LNCaP clone FGC (cell line): ENCODE measurements around the gene DNAJB11.

Experiments used
- DNase-seq: peaks from one replicate; pipeline ENCODE4 v3.0.0-alpha.2; 2011; ENCODE audit warnings: low read depth
- H3K4me3 ChIP-seq: 2 replicates; pipeline ENCODE4 v1.5.1; 2011; ENCODE audit warnings: mild to moderate bottlenecking, low read depth, low read length, control low read depth
- CTCF ChIP-seq: IDR thresholded peaks from 2 replicates; pipeline ENCODE4 v1.5.1; 2012; ENCODE audit warnings: mild to moderate bottlenecking; ENCODE audit not compliant: control insufficient read depth, insufficient read depth; ENCODE audit errors: extremely low read depth

Gene DNAJB11

GRCh38 chr3:186603159-186603558, 32.6 kb downstream of the DNAJB11 start:
- no peak for TF ChIP-seq CTCF
- DNase-seq: no peak
- H3K4me3 ChIP-seq: no peak overlapping the region

GRCh38 chr3:186605078-186605477, 34.6 kb downstream of the DNAJB11 start:
- no peak overlapping the region for H3K4me3 ChIP-seq
- no peak for DNase-seq
- no peak for TF ChIP-seq CTCF

GRCh38 chr3:186605561-186606545, 35.3 kb downstream of the DNAJB11 start:
- TF ChIP-seq CTCF: no peak
- H3K4me3 ChIP-seq: no peak overlapping the region
- no peak for DNase-seq

- no peak for DNase-seq
- TF ChIP-seq CTCF: no peak
- H3K4me3 ChIP-seq: no peak overlapping the region
Measured at GRCh38 chr3:186608624-186609215, 38.2 kb downstream of the DNAJB11 start.

- no peak overlapping the region for H3K4me3 ChIP-seq
- DNase-seq: no peak
- peak; percentile 20; the same call in 1 of the 2 replicates for TF ChIP-seq CTCF
Measured at GRCh38 chr3:186609247-186609868, 38.8 kb downstream of the DNAJB11 start.

- H3K4me3 ChIP-seq: no peak overlapping the region
- DNase-seq: no peak
- TF ChIP-seq CTCF: no peak
Measured at GRCh38 chr3:186612065-186612464, 41.5 kb downstream of the DNAJB11 start.
